CD4-positive, alpha-beta T cell (primary cell): Measurements from ENCODE around the gene LRRC34. TPM values are rescaled to one million over a fixed set of nuclear protein-coding genes. Genes with fewer than 3 reads are reported as not detected.

Experiments used
- ATAC-seq: fragments of 200-7000 bp; cut with Tn5 transposase; one replicate; pipeline ENCODE4 v1.10.0; 2022; ENCODE audit warnings: mild to moderate bottlenecking; ENCODE audit not compliant: poor library complexity
- CTCF ChIA-PET: fragments of 350-600 bp; sonication (Branson Sonifier 250); formaldehyde crosslinking; loops from one replicate; lab custom pipeline; 2021; ENCODE audit warnings: antibody characterized with exemption, inconsistent platforms; lab: Charles Lee
- POLR2A ChIA-PET: fragments of 350-600 bp; sonication (Branson Sonifier 250); formaldehyde crosslinking; loops from one replicate; lab custom pipeline; 2021; ENCODE audit warnings: antibody characterized with exemption, inconsistent platforms; lab: Charles Lee
- DNase-seq, 14 experiments: peaks; one replicate each; pipeline ENCODE4 v3.0.0-alpha.2; 2013 to 2020; ENCODE audit warnings: mixed read lengths in 2 of 14
- H3K27ac ChIP-seq, 2 donors: one replicate each; pipeline versions ENCODE4 v1.5.1 to v1.7.0; 2013; ENCODE audit warnings: low read length in 2 of 2, low read depth in 1 of 2, mild to moderate bottlenecking in 1 of 2
- H3K27me3 ChIP-seq, 2 experiments: 1 replicate in 1 of 2; 2 replicates in 1 of 2; pipeline versions ENCODE4 v1.6.1 to v1.7.0; 2013; ENCODE audit warnings: low read length in 2 of 2, control low read depth in 1 of 2, mild to moderate bottlenecking in 1 of 2, moderate library complexity in 1 of 2; ENCODE audit not compliant: insufficient read depth in 2 of 2, control insufficient read depth in 1 of 2
- H3K36me3 ChIP-seq: one replicate; pipeline ENCODE4 v1.6.1; 2013; ENCODE audit warnings: low read length, control low read depth; ENCODE audit not compliant: insufficient read depth
- H3K4me1 ChIP-seq: one replicate; pipeline ENCODE4 v1.6.1; 2013; ENCODE audit warnings: low read length, control low read depth; ENCODE audit not compliant: insufficient read depth
- H3K4me3 ChIP-seq: one replicate; pipeline ENCODE4 v1.5.1; 2013; ENCODE audit warnings: mild to moderate bottlenecking, low read length, moderate library complexity
- H3K9me3 ChIP-seq, 2 experiments: 1 replicate in 1 of 2; 2 replicates in 1 of 2; pipeline versions ENCODE4 v1.6.1 to v1.7.0; 2013; ENCODE audit warnings: low read length in 2 of 2, mild to moderate bottlenecking in 2 of 2, control low read depth in 1 of 2, moderate library complexity in 1 of 2; ENCODE audit not compliant: control insufficient read depth in 1 of 2, insufficient read depth in 1 of 2
- H3K27ac Mint-ChIP-seq: one replicate; pipeline ENCODE4 v1.8.0; 2020; ENCODE audit warnings: mixed read lengths
- H3K27me3 Mint-ChIP-seq: one replicate; pipeline ENCODE4 v1.8.0; 2021; ENCODE audit warnings: mixed read lengths
- H3K36me3 Mint-ChIP-seq: one replicate; pipeline ENCODE4 v1.8.0; 2021; ENCODE audit warnings: low read depth, mixed read lengths
- H3K4me1 Mint-ChIP-seq: one replicate; pipeline ENCODE4 v1.8.0; 2021; ENCODE audit warnings: low read depth, mixed read lengths
- H3K4me3 Mint-ChIP-seq: one replicate; pipeline ENCODE4 v1.8.0; 2020; ENCODE audit warnings: mild to moderate bottlenecking, mixed read lengths
- H3K9me3 Mint-ChIP-seq: one replicate; pipeline ENCODE4 v1.8.0; 2020; ENCODE audit warnings: mixed read lengths
- CTCF ChIP-seq: fragments of 200-600 bp; IDR thresholded peaks from one replicate; pipeline ENCODE4 v1.8.0; 2022; ENCODE audit warnings: antibody characterized with exemption, mild to moderate bottlenecking
- intact Hi-C, 2 experiments: fragments of 100-400 bp; cut with DNase I in 1 of 2; cut with micrococcal nuclease in 1 of 2; formaldehyde crosslinking; loops; one replicate each; pipeline versions ENCODE4 v1.15.1 to v1.9.0; 2023 to 2025; cut with DNase I, micrococcal nuclease
- total RNA-seq, 174 experiments: library from RNA in 2 of 174; stranded (reverse) in 2 of 174; gene quantifications; one replicate each; pipeline ENCODE4 v1.2.3 and lab custom pipeline; 2021 to 2026

Gene LRRC34
- total RNA-seq, 2 experiments from 2014 or later = 0.22 to 0.52 TPM

DNA sequence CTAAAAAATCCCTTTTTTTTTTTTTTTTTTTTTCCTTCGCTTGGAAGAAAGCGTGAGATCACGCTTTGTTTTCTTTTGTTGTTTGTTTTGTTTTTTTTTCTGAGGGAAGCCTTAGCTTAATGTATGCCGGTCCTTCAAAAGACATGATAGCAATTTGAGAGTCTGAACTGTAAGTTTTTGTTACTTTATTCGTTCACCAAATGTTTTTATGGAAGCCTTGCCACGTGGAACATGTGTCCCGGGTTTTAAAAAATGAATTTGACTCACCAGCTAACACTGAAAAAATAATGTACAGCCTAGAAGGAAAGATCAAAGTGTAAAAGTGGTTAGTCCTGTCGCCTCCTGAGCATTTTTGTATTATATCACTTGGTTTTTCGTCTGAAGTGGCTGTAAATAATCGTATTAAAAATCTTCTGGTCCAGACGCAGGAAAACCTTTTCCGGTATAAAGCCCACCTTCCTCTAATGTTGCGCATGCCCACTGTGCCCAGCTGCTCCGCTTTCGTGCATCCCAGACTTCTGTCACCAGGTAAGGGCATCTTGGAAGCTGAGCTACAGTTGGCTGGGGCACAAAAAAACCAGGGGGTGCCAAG is 40.3 kb downstream of the LRRC34 start:
- TF ChIP-seq CTCF = no peak
- Histone ChIP-seq H3K36me3 (peaks cover 26% of the 10 kb centered on the region), H3K4me3 (peak overlapping the region; percentile 83), H3K9me3 (no peaks in the 10 kb centered on the region), H3K27me3 (no peaks in the 10 kb centered on the region), H3K4me1 (peaks cover 22% of the 10 kb centered on the region), H3K27ac (peak overlapping the region; percentile 98 to 100)
- Mint-ChIP-seq H3K9me3 (no peaks in the 10 kb centered on the region), H3K27me3 (peaks cover 12% of the 10 kb centered on the region), H3K36me3 (peaks cover 61% of the 10 kb centered on the region), H3K27ac (peak overlapping the region; percentile 100), H3K4me3 (peak overlapping the region; percentile 98), H3K4me1 (peaks cover 61% of the 10 kb centered on the region)
- CTCF ChIA-PET = interaction anchor here (1.9 to 3.0 kb wide), 3 partner anchors 10 to 194 kb away, joined by 5 to 20 read pairs (median 13); partner anchors contain the start of gene SEC62
- POLR2A ChIA-PET = interaction anchor here (0.5 to 3.7 kb wide), 21 partner anchors 9 to 1312 kb away, joined by 3 to 85 read pairs (median 6); partner anchors contain the start of genes LRRC34, LRRIQ4, PHC3 and PRKCI
- intact Hi-C loops = loop anchor here (2.0 to 5.0 kb wide), 4 partner anchors 14 to 408 kb away; partner anchors contain the start of genes LRRC34 (in 1 of the 2), LRRIQ4 (in 1 of the 2), PHC3 (in 1 of the 2) and SEC62 (in 1 of the 2)
- DNase-seq (peak in 6 of 14 experiments; percentile 36 to 80 (median 46)), ATAC-seq (peak; percentile 13)

GRCh38 chr3:169771497-169772304 is 41.0 kb downstream of the LRRC34 start:
- H3K9me3 Mint-ChIP-seq = no peaks in the 10 kb centered on the region
- ChIA-PET CTCF (interaction anchor here (1.9 to 3.0 kb wide), 2 partner anchors 9 to 195 kb away, joined by 13 to 20 read pairs; partner anchors contain the start of gene SEC62), POLR2A (interaction anchor here (0.7 to 3.7 kb wide), 16 partner anchors 8 to 1313 kb away, joined by 3 to 85 read pairs (median 6); partner anchors contain the start of genes LRRC34, LRRIQ4, PHC3 and RPL22L1)
- H3K4me3 Mint-ChIP-seq = peak overlapping the region; percentile 98
- peak in 13 of 14 experiments; percentile 32 to 92 (median 50) for DNase-seq
- peaks cover 54% of the 10 kb centered on the region for H3K4me1 Mint-ChIP-seq
- peak overlapping the region; percentile 83 for H3K4me3 ChIP-seq
- H3K27ac Mint-ChIP-seq = peak overlapping the region; percentile 100
- peak overlapping the region; percentile 98 to 100 for H3K27ac ChIP-seq
- intact Hi-C loops = loop anchor here (2.0 to 5.0 kb wide), 4 partner anchors 13 to 409 kb away; partner anchors contain the start of genes LRRC34 (in 1 of the 2), LRRIQ4 (in 1 of the 2), PHC3 (in 1 of the 2) and SEC62 (in 1 of the 2)
- ATAC-seq = no peak
- peaks cover 54% of the 10 kb centered on the region for H3K36me3 Mint-ChIP-seq
- TF ChIP-seq CTCF = no peak
- no peaks in the 10 kb centered on the region for H3K9me3 ChIP-seq
- H3K27me3 ChIP-seq = no peaks in the 10 kb centered on the region
- peaks cover 19% of the 10 kb centered on the region for H3K36me3 ChIP-seq
- H3K4me1 ChIP-seq = peaks cover 22% of the 10 kb centered on the region
- peaks cover 12% of the 10 kb centered on the region for H3K27me3 Mint-ChIP-seq
